GM12878 (cell line): ENCODE data around the gene TEX2. TPM values are rescaled to one million over a fixed set of nuclear protein-coding genes. Genes with fewer than 3 reads are reported as not detected.
A peak's percentile ranks its signal among the peaks of the same experiment; 100 is the strongest.

ENCODE experiments used
- BRCA1 ChIP-seq: IDR thresholded peaks from 2 replicates; pipeline ENCODE4 v1.6.1; 2011; ENCODE audit warnings: low read depth, low read length, improper control_type of control experiment
- CHD1 ChIP-seq: IDR thresholded peaks from 2 replicates; pipeline ENCODE4 v1.6.1; 2012; ENCODE audit warnings: low read depth, low read length, improper control_type of control experiment
- CUX1 ChIP-seq: IDR thresholded peaks from 2 replicates; pipeline ENCODE4 v1.6.1; 2012; ENCODE audit warnings: improper control_type of control experiment, low read depth, low read length; ENCODE audit not compliant: insufficient replicate concordance
- ETV6 ChIP-seq, 2 experiments: fragments of 450-650 bp in 1 of 2; IDR thresholded peaks in 1 of 2; conservative IDR thresholded peaks in 1 of 2; 2 replicates each; pipeline ENCODE4 v1.6.1; 2014; ENCODE audit warnings: antibody characterized with exemption in 1 of 2, borderline replicate concordance in 1 of 2, low read depth in 1 of 2, mild to moderate bottlenecking in 1 of 2, moderate library complexity in 1 of 2
- EZH2 ChIP-seq: IDR thresholded peaks from 2 replicates; pipeline ENCODE4 v1.6.1; 2012; ENCODE audit warnings: low read depth, mild to moderate bottlenecking, control low read depth, inconsistent platforms, low read length, borderline replicate concordance; ENCODE audit not compliant: control insufficient read depth
- GATAD2B ChIP-seq: fragments of 450-650 bp; conservative IDR thresholded peaks from 2 replicates; pipeline ENCODE4 v1.6.1; 2017; ENCODE audit warnings: low read depth, mild to moderate bottlenecking, moderate library complexity
- IRF3 ChIP-seq: fragments of 450-650 bp; IDR thresholded peaks from 2 replicates; pipeline ENCODE4 v1.6.1; 2014; ENCODE audit warnings: mild to moderate bottlenecking
- LARP7 ChIP-seq: fragments of 450-650 bp; IDR thresholded peaks from 2 replicates; pipeline ENCODE4 v1.6.1; 2017; ENCODE audit warnings: mild to moderate bottlenecking
- NFIC ChIP-seq: IDR thresholded peaks from 2 replicates; pipeline ENCODE4 v1.6.1; 2012; ENCODE audit warnings: low read depth, mild to moderate bottlenecking, inconsistent platforms, low read length, moderate library complexity
- NFYA ChIP-seq: IDR thresholded peaks from 2 replicates; pipeline ENCODE4 v1.6.1; 2011; ENCODE audit warnings: low read depth, mild to moderate bottlenecking, low read length, improper control_type of control experiment, borderline replicate concordance
- PAX8 ChIP-seq: fragments of 450-650 bp; IDR thresholded peaks from 2 replicates; pipeline ENCODE4 v1.6.1; 2017; ENCODE audit warnings: mild to moderate bottlenecking, moderate library complexity
- PML ChIP-seq: IDR thresholded peaks from 2 replicates; pipeline ENCODE4 v1.6.1; 2012; ENCODE audit warnings: low read length, inconsistent platforms
- POLR2AphosphoS5 ChIP-seq: IDR thresholded peaks from 2 replicates; pipeline ENCODE4 v1.6.1; 2011; ENCODE audit warnings: mild to moderate bottlenecking, low read length, inconsistent platforms
- RUNX3 ChIP-seq: IDR thresholded peaks from 2 replicates; pipeline ENCODE4 v1.6.1; 2012; ENCODE audit warnings: low read length, inconsistent platforms
- SIN3A ChIP-seq: IDR thresholded peaks from 2 replicates; pipeline ENCODE4 v1.6.1; 2012; ENCODE audit warnings: low read depth, low read length, improper control_type of control experiment
- SUPT20H ChIP-seq: IDR thresholded peaks from 2 replicates; pipeline ENCODE4 v1.6.1; 2011; ENCODE audit warnings: low read depth, mild to moderate bottlenecking, low read length, moderate library complexity, borderline replicate concordance; ENCODE audit not compliant: control insufficient read depth
- USF2 ChIP-seq: IDR thresholded peaks from 2 replicates; pipeline ENCODE4 v1.6.1; 2011; ENCODE audit warnings: low read depth, low read length, improper control_type of control experiment, borderline replicate concordance
- YBX1 ChIP-seq: fragments of 450-650 bp; IDR thresholded peaks from 2 replicates; pipeline ENCODE4 v1.6.1; 2016; ENCODE audit warnings: antibody characterized with exemption
- ZBTB11 ChIP-seq: fragments of 450-650 bp; formaldehyde crosslinking; IDR thresholded peaks from 2 replicates; pipeline ENCODE4 v1.5.0; 2022; ENCODE audit warnings: mild to moderate bottlenecking, missing genetic modification characterization
- ZNF207 ChIP-seq: fragments of 450-650 bp; IDR thresholded peaks from 2 replicates; pipeline ENCODE4 v1.6.1; 2014; ENCODE audit warnings: antibody characterized with exemption, mild to moderate bottlenecking, borderline replicate concordance
- polyA plus RNA-seq, 11 experiments: library from polyadenylated mRNA; depleted of rRNA in 4 of 11; unstranded in 6 of 11; stranded (reverse) in 5 of 11; fragments of >200 nt; fragmentation: Nextera tagmentation in 4 of 11; fragmentation: Illumina TruSeq in 1 of 11; extraction: Ambion mirVana in 4 of 11; extraction: Trizol in 1 of 11; gene quantifications; 1 replicate in 1 of 11; 2 replicates in 10 of 11; pipeline versions ENCODE4 v1.2.1 to v1.2.3, GENCODE V29; 2011 to 2016; ENCODE audit warnings: inconsistent platforms in 2 of 11, missing spikeins in 2 of 11, low read depth in 1 of 11
- total RNA-seq, 4 experiments: library from RNA; depleted of rRNA in 3 of 4; stranded (reverse); fragments of >200 nt in 3 of 4; fragmentation: Illumina TruSeq in 1 of 4; extraction: Trizol in 1 of 4; gene quantifications; 2 replicates each; pipeline versions ENCODE4 v1.2.1 to v1.2.3, GENCODE V29; 2013 to 2021

Gene TEX2
- total and polyA plus RNA-seq, 10 of the 15 experiments (the other 5 are each of a cell fraction or from before 2014, with no cell fraction given) = 3.8 to 19.9 (median 15.8) TPM

- peak; percentile 57 for TF ChIP-seq ZBTB11 (CRISPR knock-in tag)
- no peak for TF ChIP-seq BRCA1
- no peak for TF ChIP-seq NFIC
- TF ChIP-seq SUPT20H = no peak
- no peak for TF ChIP-seq PAX8
- no peak for TF ChIP-seq ETV6 (conservative IDR thresholded peaks at IDR 0.05 in 1 of 2, IDR thresholded peaks at IDR 0.05 in 1 of 2; ENCODE audit: borderline replicate concordance in 1 of 2, low read depth in 1 of 2)
- no peak for TF ChIP-seq IRF3
- no peak for TF ChIP-seq RUNX3
- peak; percentile 83 for TF ChIP-seq ZNF207
- TF ChIP-seq GATAD2B = peak; percentile 97
- no peak for TF ChIP-seq NFYA
- no peak for TF ChIP-seq CUX1
- TF ChIP-seq CHD1 = no peak
- TF ChIP-seq SIN3A = peak; percentile 46; the same call in 1 of the 2 replicates
- TF ChIP-seq LARP7 = peak; percentile 99
- no peak for TF ChIP-seq PML
- peak; percentile 94 for TF ChIP-seq POLR2AphosphoS5
- no peak for TF ChIP-seq USF2
- TF ChIP-seq EZH2 = no peak
- TF ChIP-seq YBX1 = no peak
Measured at GRCh38 chr17:64129765-64130558, 133.1 kb downstream of the TEX2 start, which contains the start of gene ERN1 (continued).
